Subcutaneous adipose tissue (tissue), 4 donors: ENCODE measurements around the gene TKT. TPM values are rescaled to one million over a fixed set of nuclear protein-coding genes. Genes with fewer than 3 reads are reported as not detected.

ENCODE experiments used
- CTCF ChIP-seq: fragments of 450-650 bp; IDR thresholded peaks from one replicate; pipeline ENCODE4 v1.5.1; 2016; ENCODE audit warnings: low read depth, mild to moderate bottlenecking, control low read depth, antibody characterized with exemption, moderate library complexity
- total RNA-seq, 4 donors: library from RNA; depleted of rRNA; stranded (reverse); fragments of >200 nt; gene quantifications; one replicate each; pipeline ENCODE4 v1.1.0, GENCODE V29; 2016

Gene TKT
- total RNA-seq, 4 donors from 2014 or later, result 146 to 529 (median 287) TPM

GRCh38 chr3:53267766-53268165 is 11.9 kb upstream of the TKT start:
- TF ChIP-seq CTCF, result no peak

- no peak for TF ChIP-seq CTCF
These were observed 8.9 kb upstream of the TKT start for GRCh38 chr3:53264718-53265117.

DNA sequence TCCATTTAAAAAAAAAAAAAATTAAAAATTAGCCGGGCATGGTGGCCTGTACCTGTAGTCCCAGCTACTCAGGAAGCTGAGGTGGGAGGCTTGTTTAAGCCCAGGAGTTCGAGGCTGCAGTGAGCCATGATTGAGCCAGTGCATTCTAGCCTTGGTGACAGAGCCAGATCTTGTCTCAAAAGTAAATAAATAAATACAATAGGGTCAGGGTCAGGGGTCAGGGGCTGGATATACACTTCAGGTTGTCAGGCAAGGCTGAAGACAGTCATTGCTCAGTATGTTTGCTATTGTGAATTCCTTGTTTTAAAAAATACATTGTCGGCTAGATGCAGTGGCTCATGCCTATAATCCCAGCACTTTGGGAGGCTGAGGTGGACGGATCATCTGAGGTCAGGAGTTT is 8.1 kb upstream of the TKT start:
- no peak for TF ChIP-seq CTCF

DNA sequence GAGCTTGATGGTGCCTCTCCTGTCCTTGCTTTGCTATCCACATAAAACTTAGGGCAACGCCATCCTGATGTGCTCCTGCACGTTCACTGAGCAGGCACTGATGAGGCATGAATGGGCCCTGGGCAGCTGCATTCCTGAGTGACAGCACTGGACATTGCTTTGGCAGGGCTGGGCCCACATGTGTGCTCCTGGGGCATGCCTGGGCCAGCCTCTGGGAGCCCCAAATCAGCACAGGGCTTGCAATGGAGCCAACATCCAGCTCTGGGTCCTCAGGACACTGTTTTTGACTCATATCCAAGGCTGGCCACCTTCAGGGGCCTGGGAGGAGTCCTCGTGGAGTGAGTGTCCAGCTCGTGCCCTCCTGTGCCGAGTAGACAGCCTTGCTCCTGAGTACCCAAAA is 5.9 kb upstream of the TKT start:
- no peak for TF ChIP-seq CTCF

DNA sequence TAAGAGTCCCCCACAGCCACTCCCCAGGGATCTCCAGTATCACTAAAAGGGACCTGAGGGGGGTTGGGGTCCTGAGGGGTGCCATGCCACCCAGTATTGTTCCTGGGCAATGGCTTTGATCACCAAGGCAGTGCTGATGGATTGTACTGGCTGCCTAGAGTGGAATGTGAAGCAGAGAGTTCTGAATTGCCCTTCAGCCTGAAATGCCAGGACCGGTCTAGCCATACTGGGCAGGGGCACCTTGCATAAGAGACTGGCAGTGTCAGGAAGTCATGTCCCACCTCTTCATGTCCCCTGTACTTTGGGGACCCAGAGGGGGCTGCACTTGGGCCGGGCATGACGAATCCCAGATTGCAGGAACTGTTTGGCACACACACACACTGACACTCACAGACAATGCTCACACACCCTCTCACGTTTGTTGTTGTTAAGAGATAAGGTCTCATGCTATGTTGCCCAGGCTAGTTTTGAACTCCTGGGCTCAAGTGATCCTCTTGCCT is 4.5 kb upstream of the TKT start:
- TF ChIP-seq CTCF, result no peak

- no peak for TF ChIP-seq CTCF
These were observed 3.8 kb upstream of the TKT start for GRCh38 chr3:53259427-53260259.

GRCh38 chr3:53258600-53259426 is 3.0 kb upstream of the TKT start:
- TF ChIP-seq CTCF, result no peak
